ENCODE data around the gene C14orf93.

- TF ChIP-seq CTCF (conservative IDR thresholded peaks at IDR 0.05; ENCODE audit: low read length) (no peak), EZH2phosphoT487 (IDR thresholded peaks at IDR 0.05; ENCODE audit: borderline replicate concordance) (no peak)
Measured at GRCh38 chr14:23041729-23042128, 31.8 kb upstream of the C14orf93 start.
